AG04449 (cell line): ENCODE results near the gene NSDHL.
"Not testable (repeated sequence)": the region's sequence is repeated elsewhere in the genome, so short reads cannot be mapped to it uniquely, and the experiment has no call there.

ENCODE experiments used
- CTCF ChIA-PET: fragments of 350-600 bp; formaldehyde crosslinking; extraction: SDS; loops from one replicate; lab custom pipeline; 2021; ENCODE audit warnings: antibody characterized with exemption; lab: Yijun Ruan, JAX
- POLR2A ChIA-PET: fragments of 400-600, 350-600 bp; formaldehyde crosslinking; extraction: SDS; loops from one replicate; lab custom pipeline; 2020; ENCODE audit warnings: antibody characterized with exemption, inconsistent platforms; lab: Yijun Ruan, JAX
- DNase-seq: peaks from one replicate; pipeline ENCODE4 v3.0.0-alpha.2; 2010; ENCODE audit warnings: low read depth, low spot score
- H3K4me3 ChIP-seq: 2 replicates; pipeline ENCODE4 v1.5.1; 2011; ENCODE audit warnings: low read depth, mild to moderate bottlenecking, control low read depth, low read length
- TF ChIP-seq, protein P1 (sequence below): IDR thresholded peaks from one replicate; pipeline ENCODE4 v1.5.1; 2011; ENCODE audit warnings: mild to moderate bottlenecking, moderate library complexity, low read length, control low read depth, inconsistent platforms; ENCODE audit not compliant: insufficient read depth; ENCODE audit errors: missing control alignments

The NSDHL gene

DNA sequence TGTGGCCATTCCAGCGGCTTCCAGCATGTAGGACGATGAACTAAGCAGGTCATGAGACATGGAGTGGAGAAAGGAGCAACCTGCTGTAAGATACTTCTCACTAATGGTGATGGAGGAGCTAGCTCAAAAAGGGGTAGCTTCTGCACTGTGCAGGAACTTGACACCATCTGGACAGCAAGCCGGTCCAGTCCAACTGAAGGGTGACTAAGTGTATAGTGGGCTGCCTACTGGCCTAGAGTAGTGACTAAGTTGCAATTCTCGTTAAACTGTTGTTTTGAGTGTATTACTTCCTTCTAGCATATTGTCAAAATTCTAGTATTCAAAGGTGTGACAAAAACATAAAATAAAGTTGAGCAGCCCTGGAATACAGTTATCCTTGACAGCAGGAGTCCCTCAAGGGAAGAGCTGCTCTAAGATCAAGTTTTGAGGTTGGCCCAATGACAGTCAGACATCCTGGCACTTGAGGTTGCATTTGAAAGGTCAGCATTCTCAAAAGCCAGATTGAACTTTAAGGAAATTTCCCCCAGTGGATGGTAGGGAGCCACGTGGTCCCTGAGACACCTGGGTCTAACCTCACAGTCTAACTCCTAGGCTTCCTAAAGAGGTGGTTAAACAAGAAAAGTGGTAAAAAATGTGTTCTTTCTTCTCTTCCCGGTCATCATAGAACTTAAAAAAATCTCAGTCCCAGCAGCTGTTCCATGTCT lies 8.3 kb upstream of the NSDHL start:
- CTCF ChIA-PET = interaction anchor here (1.4 to 5.3 kb wide), 4 partner anchors 7 to 186 kb away, joined by 3 to 30 read pairs (median 6); partner anchors contain the start of genes CETN2 and NSDHL
- H3K4me3 ChIP-seq = no peak overlapping the region
- TF ChIP-seq, protein P1, sequence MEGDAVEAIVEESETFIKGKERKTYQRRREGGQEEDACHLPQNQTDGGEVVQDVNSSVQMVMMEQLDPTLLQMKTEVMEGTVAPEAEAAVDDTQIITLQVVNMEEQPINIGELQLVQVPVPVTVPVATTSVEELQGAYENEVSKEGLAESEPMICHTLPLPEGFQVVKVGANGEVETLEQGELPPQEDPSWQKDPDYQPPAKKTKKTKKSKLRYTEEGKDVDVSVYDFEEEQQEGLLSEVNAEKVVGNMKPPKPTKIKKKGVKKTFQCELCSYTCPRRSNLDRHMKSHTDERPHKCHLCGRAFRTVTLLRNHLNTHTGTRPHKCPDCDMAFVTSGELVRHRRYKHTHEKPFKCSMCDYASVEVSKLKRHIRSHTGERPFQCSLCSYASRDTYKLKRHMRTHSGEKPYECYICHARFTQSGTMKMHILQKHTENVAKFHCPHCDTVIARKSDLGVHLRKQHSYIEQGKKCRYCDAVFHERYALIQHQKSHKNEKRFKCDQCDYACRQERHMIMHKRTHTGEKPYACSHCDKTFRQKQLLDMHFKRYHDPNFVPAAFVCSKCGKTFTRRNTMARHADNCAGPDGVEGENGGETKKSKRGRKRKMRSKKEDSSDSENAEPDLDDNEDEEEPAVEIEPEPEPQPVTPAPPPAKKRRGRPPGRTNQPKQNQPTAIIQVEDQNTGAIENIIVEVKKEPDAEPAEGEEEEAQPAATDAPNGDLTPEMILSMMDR = no peak
- DNase-seq = no peak
- POLR2A ChIA-PET = no interaction called here

DNA sequence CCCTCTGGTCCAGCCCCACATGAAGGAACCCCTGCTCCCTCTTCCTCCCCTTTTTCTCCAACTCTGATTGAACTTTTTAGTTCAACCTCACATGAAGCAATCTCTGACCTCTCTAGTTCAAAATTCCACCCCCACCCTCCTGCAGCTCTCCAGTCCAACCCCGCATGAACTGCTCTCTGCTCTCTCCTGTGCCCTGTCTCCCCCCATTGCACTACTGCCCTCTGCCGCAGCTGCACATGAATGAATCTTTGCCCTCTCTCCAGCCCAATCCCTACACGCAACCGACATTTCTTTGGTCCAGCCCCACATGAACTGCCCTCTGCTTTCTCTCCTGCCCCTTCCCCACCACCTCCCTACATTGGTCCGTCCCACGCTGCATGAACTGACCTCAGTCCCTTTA lies 7.2 kb upstream of the NSDHL start:
- CTCF ChIA-PET = no interaction called here
- TF ChIP-seq, protein P1 = no peak

DNA sequence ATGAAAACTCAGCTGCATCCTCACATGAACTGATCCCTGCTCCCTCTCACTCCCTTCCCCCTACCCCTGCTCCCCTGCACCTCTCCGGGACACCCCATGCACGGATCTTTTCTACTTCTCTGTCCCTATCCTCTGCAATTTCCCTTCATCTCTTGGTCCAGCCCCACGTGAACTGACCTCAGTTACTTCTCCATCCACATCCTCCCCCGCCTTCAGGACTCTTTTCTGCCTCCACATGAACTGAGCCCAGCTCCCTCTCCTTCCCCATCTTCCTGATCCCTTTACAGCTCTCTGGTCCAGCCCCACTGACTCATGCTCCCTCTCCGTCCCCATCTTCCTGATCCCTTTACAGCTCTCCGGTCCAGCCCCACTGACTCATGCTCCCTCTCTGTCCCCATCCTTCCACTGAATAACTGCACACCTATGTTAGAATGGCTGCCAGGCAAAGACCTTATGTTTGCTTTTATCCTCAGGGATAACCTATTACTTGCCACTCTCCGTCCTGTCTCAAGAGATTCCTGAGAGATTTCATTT lies 6.0 kb upstream of the NSDHL start:
- ChIA-PET POLR2A (no interaction called here), CTCF (no interaction called here)
- no peak overlapping the region for H3K4me3 ChIP-seq
- TF ChIP-seq, protein P1 = no peak
- DNase-seq = no peak

More for the DNA sequence above, 7.2 kb upstream of the NSDHL start:
- no peak for DNase-seq
- POLR2A ChIA-PET = no interaction called here
- no peak overlapping the region for H3K4me3 ChIP-seq

DNA sequence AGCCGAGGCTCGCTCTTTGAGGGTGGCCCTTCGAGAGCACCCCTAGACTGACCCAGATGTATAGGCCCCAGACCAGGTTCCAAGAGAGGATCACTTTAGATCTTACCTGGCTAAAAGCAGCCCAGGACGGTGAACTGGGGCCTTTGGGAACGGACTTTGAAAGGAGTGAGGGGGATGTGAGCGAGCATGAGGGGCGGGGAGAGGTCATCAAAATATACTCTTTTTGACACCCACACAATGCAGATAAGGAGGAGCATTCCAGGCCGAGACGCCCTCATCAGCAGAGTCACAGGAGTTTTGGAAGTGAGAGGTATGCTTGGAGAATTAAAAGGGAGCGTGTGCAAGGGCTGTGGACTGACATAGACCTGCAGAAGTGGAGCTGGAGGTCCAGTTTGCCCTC lies 528 bp downstream of the NSDHL start:
- ChIA-PET POLR2A (interaction anchor here (1.0 kb wide), 2 partner anchors 9 to 10 kb away, joined by 3 to 7 read pairs; no protein-coding TSS in a partner anchor), CTCF (interaction anchor here (3.8 kb wide), 1 partner anchor 12 kb away, joined by 30 read pairs; no protein-coding TSS in a partner anchor)
- TF ChIP-seq, protein P1 = no peak
- no peak for DNase-seq
- peak overlapping the region; percentile 74 for H3K4me3 ChIP-seq

DNA sequence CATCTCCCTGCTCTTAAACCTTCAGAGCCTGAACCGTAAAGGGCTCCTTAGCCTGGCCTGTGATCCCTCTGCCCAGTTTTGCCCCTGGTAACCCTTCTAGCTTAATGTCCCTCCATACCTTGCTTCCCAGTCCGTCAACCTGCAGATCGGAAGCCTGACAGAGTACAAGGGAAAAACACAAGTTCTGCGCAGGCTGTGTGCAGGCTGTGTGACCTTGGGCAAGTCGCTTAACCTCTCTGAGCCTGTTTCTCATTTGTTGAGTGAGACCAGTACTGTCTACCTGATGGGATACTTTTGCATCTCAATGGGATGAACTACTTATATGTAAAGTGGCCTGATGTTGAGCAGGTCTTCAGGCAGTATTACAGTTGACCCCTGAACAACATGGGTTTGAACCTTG lies 1.7 kb downstream of the NSDHL start:
- no peak overlapping the region for H3K4me3 ChIP-seq
- POLR2A ChIA-PET = no interaction called here
- CTCF ChIA-PET = interaction anchor here (1.6 kb wide), 1 partner anchor 11 kb away, joined by 6 read pairs; no protein-coding TSS in a partner anchor
- TF ChIP-seq, protein P1 = no peak
- DNase-seq = no peak

DNA sequence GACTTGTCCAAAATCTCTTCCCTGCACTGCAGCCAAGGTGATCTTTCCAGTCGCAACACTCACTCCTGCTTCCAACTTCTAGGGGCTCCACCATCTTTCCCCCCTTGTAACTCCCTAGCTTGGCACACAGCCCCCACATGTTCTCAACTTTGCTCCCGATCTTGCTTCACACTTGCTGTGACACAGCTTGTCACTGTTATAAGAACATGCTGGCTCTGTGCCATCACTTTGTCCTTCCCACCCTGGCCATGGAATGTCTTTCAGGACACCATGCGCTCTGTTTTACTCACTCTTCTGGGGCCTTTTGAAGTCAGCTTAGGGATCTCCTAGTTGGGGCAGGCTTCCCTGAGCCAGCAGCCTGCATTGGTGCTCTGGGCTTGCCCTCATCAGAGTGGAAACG lies 2.5 kb downstream of the NSDHL start:
- no peak overlapping the region for H3K4me3 ChIP-seq
- POLR2A ChIA-PET = no interaction called here
- TF ChIP-seq, protein P1 = no peak
- CTCF ChIA-PET = interaction anchor here (1.6 kb wide), 1 partner anchor 11 kb away, joined by 6 read pairs; no protein-coding TSS in a partner anchor
- no peak for DNase-seq

DNA sequence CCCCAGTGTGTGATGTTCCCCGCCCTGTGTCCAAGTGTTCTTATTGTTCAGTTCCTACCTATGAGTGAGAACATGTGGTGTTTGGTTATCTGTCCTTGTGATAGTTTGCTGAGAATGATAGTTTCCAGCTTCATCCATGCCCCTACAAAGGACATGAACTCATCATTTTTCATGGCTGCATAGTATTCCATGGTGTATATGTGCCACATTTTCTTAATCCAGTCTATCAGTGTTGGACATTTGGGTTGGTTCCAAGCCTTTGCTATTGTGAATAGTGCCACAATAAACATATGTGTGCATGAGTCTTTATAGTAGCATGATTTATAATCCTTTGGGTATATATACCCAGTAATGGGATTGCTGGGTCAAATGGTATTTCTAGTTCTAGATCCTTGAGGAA lies 4.6 kb downstream of the NSDHL start:
- POLR2A ChIA-PET, CTCF ChIA-PET, DNase-seq, H3K4me3 ChIP-seq: not testable (repeated sequence)
